Activated CD4-positive, CD25-positive, alpha-beta regulatory T cell treated with anti-CD3 and anti-CD28 coated beads, Interleukin-2, amount 50 U/mL, for 16 hours (primary cell): Measurements from ENCODE around the gene RHBDL3.
"Not testable (repeated sequence)": the region's sequence is repeated elsewhere in the genome, so short reads cannot be mapped to it uniquely, and the experiment has no call there.

Source experiments
- DNase-seq: peaks from one replicate; pipeline ENCODE4 v3.0.0-alpha.2; 2020; ENCODE audit warnings: low read depth, low spot score

RHBDL3 gene

GRCh38 chr17:32289471-32290070, 23.9 kb downstream of the RHBDL3 start:
- DNase-seq, result no peak

- DNase-seq, result no peak
Observed at GRCh38 chr17:32292094-32292493, 26.5 kb downstream of the RHBDL3 start.

GRCh38 chr17:32297424-32297823, 31.8 kb downstream of the RHBDL3 start:
- no peak for DNase-seq

- no peak for DNase-seq
Observed at GRCh38 chr17:32297860-32298259, 32.2 kb downstream of the RHBDL3 start.

- no peak for DNase-seq
Observed at GRCh38 chr17:32298298-32298697, 32.7 kb downstream of the RHBDL3 start.

- DNase-seq, result no peak
Observed at GRCh38 chr17:32298721-32299579, 33.3 kb downstream of the RHBDL3 start.

GRCh38 chr17:32299580-32300164, 34.0 kb downstream of the RHBDL3 start:
- no peak for DNase-seq

- DNase-seq, result no peak
Observed at GRCh38 chr17:32302037-32302436, 36.4 kb downstream of the RHBDL3 start.

- no peak for DNase-seq
Observed at GRCh38 chr17:32302860-32303649, 37.4 kb downstream of the RHBDL3 start.

GRCh38 chr17:32303781-32304288, 38.2 kb downstream of the RHBDL3 start:
- DNase-seq, result no peak

- DNase-seq, result no peak
Observed at GRCh38 chr17:32305049-32305448, 39.4 kb downstream of the RHBDL3 start.

- no peak for DNase-seq
Observed at GRCh38 chr17:32307658-32308057, 42.0 kb downstream of the RHBDL3 start.

- no peak for DNase-seq
Observed at GRCh38 chr17:32311028-32311536, 45.5 kb downstream of the RHBDL3 start.

- DNase-seq, result no peak
Observed at GRCh38 chr17:32314636-32315035, 49.0 kb downstream of the RHBDL3 start.

- DNase-seq, result no peak
Observed at GRCh38 chr17:32315171-32315570, 49.5 kb downstream of the RHBDL3 start.

GRCh38 chr17:32316653-32317052, 51.0 kb downstream of the RHBDL3 start:
- DNase-seq, result not testable (repeated sequence)

- DNase-seq, result no peak
Observed at GRCh38 chr17:32317353-32317752, 51.7 kb downstream of the RHBDL3 start.

GRCh38 chr17:32318071-32318470, 52.4 kb downstream of the RHBDL3 start:
- no peak for DNase-seq

GRCh38 chr17:32319548-32319905, 53.9 kb downstream of the RHBDL3 start:
- DNase-seq, result peak; percentile 43

GRCh38 chr17:32320080-32320479, 54.4 kb downstream of the RHBDL3 start:
- not testable (repeated sequence) for DNase-seq

- DNase-seq, result no peak
Observed at GRCh38 chr17:32320847-32321246, 55.2 kb downstream of the RHBDL3 start.

- no peak for DNase-seq
Observed at GRCh38 chr17:32323046-32323445, 57.4 kb downstream of the RHBDL3 start.
